Nephron (organoid): Measurements from ENCODE around the gene C3orf18.

Experiments used
- H3K27ac Mint-ChIP-seq, 3 experiments: 2 replicates each; pipeline ENCODE4 v1.8.0; 2020; ENCODE audit warnings: mixed read lengths in 3 of 3, mild to moderate bottlenecking in 2 of 3, moderate library complexity in 1 of 3
- H3K27me3 Mint-ChIP-seq: 2 replicates; pipeline ENCODE4 v1.8.0; 2021; ENCODE audit warnings: low read depth, mild to moderate bottlenecking, moderate library complexity, mixed read lengths
- H3K36me3 Mint-ChIP-seq: 2 replicates; pipeline ENCODE4 v1.8.0; 2020; ENCODE audit warnings: low read depth, mixed read lengths
- H3K4me1 Mint-ChIP-seq: 2 replicates; pipeline ENCODE4 v1.8.0; 2020; ENCODE audit warnings: mixed read lengths
- H3K4me3 Mint-ChIP-seq, 3 experiments: 2 replicates each; pipeline ENCODE4 v1.8.0; 2020; ENCODE audit warnings: mild to moderate bottlenecking in 3 of 3, mixed read lengths in 3 of 3, moderate library complexity in 2 of 3
- H3K9me3 Mint-ChIP-seq: 2 replicates; pipeline ENCODE4 v1.8.0; 2020; ENCODE audit warnings: mixed read lengths
- TF ChIP-seq, protein P1 (sequence below), 3 experiments: fragments of 200-600 bp; sonication (generic); IDR thresholded peaks; one replicate each; pipeline ENCODE4 v1.5.0; 2021; ENCODE audit warnings: antibody characterized with exemption in 3 of 3; ENCODE audit not compliant: unreplicated experiment in 3 of 3

C3orf18 gene

GRCh38 chr3:50572801-50573371 lies 5.3 kb upstream of the C3orf18 start:
- H3K9me3 Mint-ChIP-seq: no peaks in the 10 kb centered on the region

GRCh38 chr3:50572158-50572557 lies 4.6 kb upstream of the C3orf18 start:
- Mint-ChIP-seq H3K4me1 (peaks cover 15% of the 10 kb centered on the region), H3K27ac (peak overlapping the region; percentile 67 to 92 (median 72)), H3K36me3 (no peaks in the 10 kb centered on the region), H3K27me3 (no peaks in the 10 kb centered on the region), H3K9me3 (no peaks in the 10 kb centered on the region), H3K4me3 (peak overlapping the region; percentile 71 to 85 (median 85))
- TF ChIP-seq, protein P1, sequence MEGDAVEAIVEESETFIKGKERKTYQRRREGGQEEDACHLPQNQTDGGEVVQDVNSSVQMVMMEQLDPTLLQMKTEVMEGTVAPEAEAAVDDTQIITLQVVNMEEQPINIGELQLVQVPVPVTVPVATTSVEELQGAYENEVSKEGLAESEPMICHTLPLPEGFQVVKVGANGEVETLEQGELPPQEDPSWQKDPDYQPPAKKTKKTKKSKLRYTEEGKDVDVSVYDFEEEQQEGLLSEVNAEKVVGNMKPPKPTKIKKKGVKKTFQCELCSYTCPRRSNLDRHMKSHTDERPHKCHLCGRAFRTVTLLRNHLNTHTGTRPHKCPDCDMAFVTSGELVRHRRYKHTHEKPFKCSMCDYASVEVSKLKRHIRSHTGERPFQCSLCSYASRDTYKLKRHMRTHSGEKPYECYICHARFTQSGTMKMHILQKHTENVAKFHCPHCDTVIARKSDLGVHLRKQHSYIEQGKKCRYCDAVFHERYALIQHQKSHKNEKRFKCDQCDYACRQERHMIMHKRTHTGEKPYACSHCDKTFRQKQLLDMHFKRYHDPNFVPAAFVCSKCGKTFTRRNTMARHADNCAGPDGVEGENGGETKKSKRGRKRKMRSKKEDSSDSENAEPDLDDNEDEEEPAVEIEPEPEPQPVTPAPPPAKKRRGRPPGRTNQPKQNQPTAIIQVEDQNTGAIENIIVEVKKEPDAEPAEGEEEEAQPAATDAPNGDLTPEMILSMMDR (IDR thresholded peaks at IDR 0.05; ENCODE audit: unreplicated experiment in 3 of 3): peak; percentile 85 to 87 (median 86)

More at GRCh38 chr3:50572801-50573371, 5.3 kb upstream of the C3orf18 start:
- TF ChIP-seq, protein P1 (IDR thresholded peaks at IDR 0.05; ENCODE audit: unreplicated experiment in 3 of 3): no peak
- Mint-ChIP-seq H3K27ac (no peak overlapping the region), H3K4me3 (peak overlapping the region in 2 of 3 experiments; percentile 85), H3K4me1 (peaks cover 11% of the 10 kb centered on the region), H3K27me3 (no peaks in the 10 kb centered on the region), H3K36me3 (no peaks in the 10 kb centered on the region)

GRCh38 chr3:50571486-50571885 lies 3.9 kb upstream of the C3orf18 start:
- Mint-ChIP-seq H3K4me1 (peaks cover 17% of the 10 kb centered on the region), H3K4me3 (peak overlapping the region; percentile 97 to 99 (median 99)), H3K27me3 (no peaks in the 10 kb centered on the region), H3K27ac (no peak overlapping the region), H3K36me3 (no peaks in the 10 kb centered on the region), H3K9me3 (no peaks in the 10 kb centered on the region)
- TF ChIP-seq, protein P1 (IDR thresholded peaks at IDR 0.05; ENCODE audit: unreplicated experiment in 3 of 3): no peak

GRCh38 chr3:50570508-50571279 lies 3.1 kb upstream of the C3orf18 start:
- peaks cover 20% of the 10 kb centered on the region for H3K4me1 Mint-ChIP-seq
- H3K27me3 Mint-ChIP-seq: no peaks in the 10 kb centered on the region
- TF ChIP-seq, protein P1 (IDR thresholded peaks at IDR 0.05; ENCODE audit: unreplicated experiment in 3 of 3): no peak
- H3K9me3 Mint-ChIP-seq: no peaks in the 10 kb centered on the region
- H3K36me3 Mint-ChIP-seq: no peaks in the 10 kb centered on the region
- peak overlapping the region; percentile 97 to 99 (median 99) for H3K4me3 Mint-ChIP-seq
- H3K27ac Mint-ChIP-seq: peak overlapping the region; percentile 74 to 99 (median 96)

DNA sequence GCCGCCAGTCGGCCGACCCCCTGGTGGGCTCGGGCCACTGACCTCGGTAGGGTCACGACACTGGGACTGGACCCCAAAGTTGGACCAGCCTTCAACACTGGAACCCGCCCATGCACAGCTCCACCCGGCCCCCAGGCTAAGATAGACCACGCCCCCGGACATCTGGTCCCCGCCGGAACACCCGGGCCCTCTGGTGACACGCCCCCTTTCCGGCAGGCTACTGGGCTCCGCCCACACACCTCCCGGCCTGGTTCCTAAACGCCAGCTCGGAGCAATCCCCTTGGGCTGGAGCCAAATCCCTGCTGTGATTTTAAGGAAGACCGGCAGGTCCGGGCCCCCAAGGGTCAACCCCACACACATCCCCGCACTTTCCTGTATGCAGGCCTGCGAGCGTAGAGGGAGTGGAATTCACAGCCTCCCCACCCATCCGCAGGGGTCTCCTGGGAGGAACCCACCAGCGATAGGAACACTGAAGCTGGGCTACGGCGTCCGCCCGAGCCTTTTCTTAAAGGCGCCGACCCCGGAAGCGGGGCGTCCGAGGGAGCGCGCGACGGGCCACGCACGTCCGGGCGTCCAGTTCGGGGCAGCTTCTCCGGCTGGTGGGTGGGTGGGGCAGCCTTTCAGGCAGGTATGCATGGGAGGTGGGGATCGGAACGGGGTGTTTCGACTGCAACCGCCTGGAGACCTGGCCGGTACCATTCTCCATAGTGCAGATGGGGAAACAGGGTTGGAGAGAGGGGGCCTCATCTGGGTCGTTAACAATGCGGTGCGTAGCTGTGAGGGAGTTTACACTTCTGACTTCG lies 1.6 kb upstream of the C3orf18 start, which contains the start of gene HEMK1:
Gene HEMK1, plus strand, starts transcription at position 576 of the 803 bp plus-strand sequence. CDS start 1,583 bp downstream, outside the sequence.
- Mint-ChIP-seq H3K36me3 (no peaks in the 10 kb centered on the region), H3K4me3 (peak within 1 kb of the TSS; percentile 97 to 99 (median 99)), H3K27ac (peak within 1 kb of the TSS; percentile 96 to 99 (median 99)), H3K27me3 (no peaks in the 10 kb centered on the region), H3K4me1 (peaks cover 20% of the 10 kb centered on the region), H3K9me3 (no peaks in the 10 kb centered on the region)
- TF ChIP-seq, protein P1 (IDR thresholded peaks at IDR 0.05; ENCODE audit: unreplicated experiment in 3 of 3): no peak
